Natural killer cell (primary cell): ENCODE results near the gene URI1. TPM values are rescaled to one million over a fixed set of nuclear protein-coding genes. Genes with fewer than 3 reads are reported as not detected.
"Not testable (repeated sequence)": the region's sequence is repeated elsewhere in the genome, so short reads cannot be mapped to it uniquely, and the experiment has no call there.

ENCODE experiments used
- ATAC-seq, 3 donors: fragments of 150-1000 bp in 2 of 3; fragments of 200-7000 bp in 1 of 3; cut with Tn5 transposase; 1 replicate in 1 of 3; 2 replicates in 2 of 3; pipeline ENCODE4 v1.10.0; 2021; ENCODE audit warnings: mild to moderate bottlenecking in 2 of 3, moderate library complexity in 2 of 3
- DNase-seq, 2 donors: peaks; one replicate each; pipeline versions ENCODE4 v3.0.0 to v3.0.0-alpha.2; 2013 to 2021; ENCODE audit warnings: mixed read lengths in 1 of 2
- H3K27ac ChIP-seq: one replicate; pipeline ENCODE4 v1.5.1; 2013; ENCODE audit warnings: mild to moderate bottlenecking, low read length
- H3K27me3 ChIP-seq: one replicate; pipeline ENCODE4 v1.6.1; 2013; ENCODE audit warnings: low read length; ENCODE audit not compliant: control insufficient read depth, insufficient read depth
- H3K36me3 ChIP-seq: one replicate; pipeline ENCODE4 v1.6.1; 2013; ENCODE audit warnings: low read length; ENCODE audit not compliant: control insufficient read depth, insufficient read depth
- H3K4me1 ChIP-seq: one replicate; pipeline ENCODE4 v1.6.1; 2013; ENCODE audit warnings: low read length; ENCODE audit not compliant: control insufficient read depth, insufficient read depth
- H3K4me3 ChIP-seq: one replicate; pipeline ENCODE4 v1.5.1; 2013; ENCODE audit warnings: low read length
- H3K9me3 ChIP-seq: one replicate; pipeline ENCODE4 v1.6.1; 2013; ENCODE audit warnings: low read length; ENCODE audit not compliant: control insufficient read depth, insufficient read depth
- H3K27ac Mint-ChIP-seq, 2 donors: one replicate each; pipeline ENCODE4 v1.8.0; 2022; ENCODE audit warnings: mild to moderate bottlenecking in 2 of 2, mixed read lengths in 2 of 2, moderate library complexity in 1 of 2
- H3K27me3 Mint-ChIP-seq, 2 donors: one replicate each; pipeline ENCODE4 v1.8.0; 2022; ENCODE audit warnings: low read depth in 2 of 2, mixed read lengths in 2 of 2
- H3K36me3 Mint-ChIP-seq: one replicate; pipeline ENCODE4 v1.8.0; 2022; ENCODE audit warnings: mixed read lengths
- H3K4me1 Mint-ChIP-seq, 2 donors: one replicate each; pipeline ENCODE4 v1.8.0; 2022; ENCODE audit warnings: mixed read lengths in 2 of 2
- H3K4me3 Mint-ChIP-seq: one replicate; pipeline ENCODE4 v1.8.0; 2022; ENCODE audit warnings: mild to moderate bottlenecking, moderate library complexity, mixed read lengths
- H3K9me3 Mint-ChIP-seq, 2 donors: one replicate each; pipeline ENCODE4 v1.8.0; 2022; ENCODE audit warnings: mixed read lengths in 2 of 2
- WGBS: methylation state at CpG from one replicate; pipeline ENCODE4 v1.1.7; 2013; ENCODE audit warnings: missing lambda C conversion rate; ENCODE audit not compliant: insufficient coverage; 5-methylcytosine and 5-hydroxymethylcytosine counted together
- intact Hi-C: fragments of 100-400 bp; cut with micrococcal nuclease; formaldehyde crosslinking; loops from one replicate; pipeline ENCODE4 v1.14.2; 2022
- total RNA-seq, 4 donors: library from RNA; stranded (reverse); fragments of 120-200 nt in 1 of 4; gene quantifications; one replicate each; pipeline versions ENCODE4 v1.2.3 to v1.2.4, GENCODE V29; 2013 to 2022
- TF ChIP-seq, protein P1 (sequence below): fragments of 200-600 bp; IDR thresholded peaks from one replicate; pipeline ENCODE4 v1.8.0; 2022; ENCODE audit warnings: antibody characterized with exemption

The URI1 gene
- total RNA-seq, 3 donors from 2014 or later (not counting 1 experiment from before 2014, with no cell fraction given): 66.8 to 72.8 (median 68.4) TPM

DNA sequence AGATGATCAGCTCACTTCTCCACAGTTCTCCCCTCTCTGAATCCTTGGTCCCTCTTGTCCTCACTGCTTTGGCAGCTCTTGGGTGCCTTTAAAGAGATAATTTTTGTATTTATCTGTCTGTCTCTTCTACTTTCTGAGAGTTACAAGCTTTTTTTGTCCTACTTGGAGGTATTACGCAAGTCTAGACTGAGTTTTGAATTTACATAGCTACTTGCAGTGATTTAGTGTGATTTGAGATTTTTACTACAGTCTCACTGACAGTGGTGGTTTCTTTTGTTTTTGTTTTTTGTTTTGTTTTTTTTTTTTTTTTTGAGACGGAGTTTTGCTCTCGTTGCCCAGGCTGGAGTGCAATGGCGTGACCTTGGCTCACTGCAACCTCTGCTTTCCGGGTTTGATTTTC lies 22.1 kb downstream of the URI1 start:
- no peaks in the 10 kb centered on the region for H3K9me3 Mint-ChIP-seq
- Histone ChIP-seq H3K27me3 (no peaks in the 10 kb centered on the region), H3K27ac (no peak overlapping the region), H3K4me1 (peaks cover 4% of the 10 kb centered on the region), H3K9me3 (no peaks in the 10 kb centered on the region), H3K4me3 (no peak overlapping the region), H3K36me3 (no peaks in the 10 kb centered on the region)
- peaks cover 76 to 83% of the 10 kb centered on the region in 2 donors for H3K4me1 Mint-ChIP-seq
- peak overlapping the region in 1 of 2 donors; percentile 60 for H3K27ac Mint-ChIP-seq
- 90% methylated on average over 5 of the region's 5 CpGs for WGBS
- no peak overlapping the region for H3K4me3 Mint-ChIP-seq
- H3K27me3 Mint-ChIP-seq: no peaks in the 10 kb centered on the region
- DNase-seq (no peak), ATAC-seq (no peak)
- TF ChIP-seq, protein P1, sequence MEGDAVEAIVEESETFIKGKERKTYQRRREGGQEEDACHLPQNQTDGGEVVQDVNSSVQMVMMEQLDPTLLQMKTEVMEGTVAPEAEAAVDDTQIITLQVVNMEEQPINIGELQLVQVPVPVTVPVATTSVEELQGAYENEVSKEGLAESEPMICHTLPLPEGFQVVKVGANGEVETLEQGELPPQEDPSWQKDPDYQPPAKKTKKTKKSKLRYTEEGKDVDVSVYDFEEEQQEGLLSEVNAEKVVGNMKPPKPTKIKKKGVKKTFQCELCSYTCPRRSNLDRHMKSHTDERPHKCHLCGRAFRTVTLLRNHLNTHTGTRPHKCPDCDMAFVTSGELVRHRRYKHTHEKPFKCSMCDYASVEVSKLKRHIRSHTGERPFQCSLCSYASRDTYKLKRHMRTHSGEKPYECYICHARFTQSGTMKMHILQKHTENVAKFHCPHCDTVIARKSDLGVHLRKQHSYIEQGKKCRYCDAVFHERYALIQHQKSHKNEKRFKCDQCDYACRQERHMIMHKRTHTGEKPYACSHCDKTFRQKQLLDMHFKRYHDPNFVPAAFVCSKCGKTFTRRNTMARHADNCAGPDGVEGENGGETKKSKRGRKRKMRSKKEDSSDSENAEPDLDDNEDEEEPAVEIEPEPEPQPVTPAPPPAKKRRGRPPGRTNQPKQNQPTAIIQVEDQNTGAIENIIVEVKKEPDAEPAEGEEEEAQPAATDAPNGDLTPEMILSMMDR: no peak
- intact Hi-C loops: no loop called here
- H3K36me3 Mint-ChIP-seq: no peaks in the 10 kb centered on the region

DNA sequence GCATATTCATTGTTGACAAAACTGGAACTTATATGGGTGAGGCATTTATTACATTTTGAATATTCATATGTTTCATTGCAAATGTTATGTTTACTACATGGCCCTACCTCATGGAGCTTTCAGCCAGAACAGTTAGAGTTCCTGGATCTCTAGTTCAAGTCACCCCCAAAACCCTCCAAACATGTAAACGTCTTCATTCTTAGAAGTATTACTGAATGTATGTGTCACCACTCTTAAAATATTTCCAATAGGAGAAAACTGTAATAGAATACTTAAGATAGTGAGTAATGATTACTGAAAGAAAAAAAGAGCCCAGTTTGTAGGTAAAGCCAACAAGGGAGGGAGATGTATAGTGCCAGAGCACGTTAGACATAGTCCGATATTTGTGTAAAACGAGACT lies 23.5 kb downstream of the URI1 start:
- Mint-ChIP-seq H3K4me3 (no peak overlapping the region), H3K4me1 (peaks cover 78 to 83% of the 10 kb centered on the region in 2 donors), H3K9me3 (no peaks in the 10 kb centered on the region), H3K27me3 (no peaks in the 10 kb centered on the region), H3K36me3 (no peaks in the 10 kb centered on the region), H3K27ac (peak overlapping the region; percentile 39 to 42)
- ATAC-seq (no peak), DNase-seq (no peak)
- H3K4me1 ChIP-seq: peaks cover 4% of the 10 kb centered on the region
- no peak overlapping the region for H3K4me3 ChIP-seq
- H3K27ac ChIP-seq: no peak overlapping the region
- intact Hi-C loops: no loop called here
- no peaks in the 10 kb centered on the region for H3K27me3 ChIP-seq
- no peaks in the 10 kb centered on the region for H3K36me3 ChIP-seq
- 82% methylated on average over 3 of the region's 4 CpGs for WGBS
- TF ChIP-seq, protein P1: no peak
- H3K9me3 ChIP-seq: no peaks in the 10 kb centered on the region

DNA sequence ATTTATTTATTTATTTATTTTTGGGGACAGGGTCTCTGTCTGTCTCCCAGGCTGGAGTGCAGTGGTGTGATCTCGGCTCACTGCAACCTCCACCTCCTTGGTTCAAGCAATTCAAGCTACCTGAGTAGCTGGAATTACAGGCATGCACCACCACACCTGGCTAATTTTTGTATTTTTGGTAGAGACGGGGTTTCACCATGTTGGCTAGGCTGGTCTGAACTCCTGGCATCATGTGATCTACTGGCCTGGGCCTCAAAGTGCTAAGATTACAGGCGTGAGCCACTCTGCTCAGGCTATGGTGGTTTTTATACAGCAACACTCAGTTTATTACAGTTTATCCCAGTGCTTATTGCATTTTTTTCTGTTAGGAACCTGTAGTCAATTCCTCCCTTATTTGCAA lies 24.1 kb downstream of the URI1 start:
- DNase-seq, H3K4me3 ChIP-seq, H3K9me3 ChIP-seq, H3K4me1 ChIP-seq, H3K4me3 Mint-ChIP-seq, H3K36me3 Mint-ChIP-seq, intact Hi-C loops, H3K27me3 ChIP-seq, H3K27ac ChIP-seq, H3K27me3 Mint-ChIP-seq, H3K36me3 ChIP-seq, H3K9me3 Mint-ChIP-seq: not testable (repeated sequence)
- Mint-ChIP-seq H3K4me1 (peaks cover 79 to 81% of the 10 kb centered on the region in 2 donors), H3K27ac (peak overlapping the region in 1 of 2 donors; percentile 42)
- peak in 1 of 3 donors; percentile 65 for ATAC-seq
- WGBS: 63% methylated on average over 3 of the region's 3 CpGs

DNA sequence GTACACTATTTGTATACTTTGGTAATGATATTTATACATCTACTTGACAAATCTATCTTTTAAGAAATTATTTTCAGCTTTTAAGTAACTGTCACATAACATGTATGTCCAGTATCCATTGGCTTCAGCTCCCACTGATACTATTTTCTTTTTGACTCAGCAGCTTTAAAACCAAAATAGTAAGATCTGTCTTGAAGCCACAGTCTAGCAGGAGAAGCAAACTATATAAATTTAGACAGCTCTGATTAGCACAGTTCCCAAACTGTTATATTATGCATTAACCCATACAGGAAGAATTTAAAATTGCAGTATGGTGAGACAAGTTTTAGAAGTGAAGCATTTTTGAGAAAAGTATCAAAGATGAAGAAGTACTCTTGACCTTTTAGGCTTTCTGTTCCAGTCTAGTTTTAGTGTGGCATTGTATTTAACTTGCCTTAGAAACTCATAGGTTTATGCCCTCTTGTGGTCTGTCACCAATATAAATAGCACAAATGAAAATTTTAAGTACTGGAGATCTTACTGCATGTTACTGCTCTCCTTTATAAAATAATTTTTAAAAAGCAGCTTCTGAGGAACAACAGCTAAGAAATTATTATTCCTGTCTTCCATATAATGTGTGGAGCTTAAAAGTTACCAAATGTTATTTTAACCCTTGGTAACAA lies 24.7 kb downstream of the URI1 start:
- no peaks in the 10 kb centered on the region for H3K9me3 ChIP-seq
- no peaks in the 10 kb centered on the region for H3K27me3 Mint-ChIP-seq
- TF ChIP-seq, protein P1: peak; percentile 23
- H3K4me3 ChIP-seq: no peak overlapping the region
- peak overlapping the region; percentile 32 for H3K4me3 Mint-ChIP-seq
- H3K27ac Mint-ChIP-seq: peak overlapping the region; percentile 2 to 42
- no peaks in the 10 kb centered on the region for H3K36me3 ChIP-seq
- H3K27me3 ChIP-seq: no peaks in the 10 kb centered on the region
- no peaks in the 10 kb centered on the region for H3K9me3 Mint-ChIP-seq
- DNase-seq: peak in 1 of 2 donors; percentile 35
- H3K27ac ChIP-seq: no peak overlapping the region
- no peaks in the 10 kb centered on the region for H3K36me3 Mint-ChIP-seq
- H3K4me1 ChIP-seq: peaks cover 4% of the 10 kb centered on the region
- peak in 2 of 3 donors; percentile 44 to 64 for ATAC-seq
- intact Hi-C loops: no loop called here
- H3K4me1 Mint-ChIP-seq: peaks cover 77% of the 10 kb centered on the region in 2 donors
